ENCODE data around the gene THADA. TPM values are rescaled to one million over a fixed set of nuclear protein-coding genes. Genes with fewer than 3 reads are reported as not detected.

The THADA gene
- total RNA-seq, 2 donors from 2014 or later, result 41.1 to 54.3 TPM

GRCh38 chr2:43269706-43270105 lies 326.1 kb downstream of the THADA start:
- intact Hi-C loops (cut with DNase I), result no loop called here
- Histone ChIP-seq H3K27me3 (replicated peaks; ENCODE audit: insufficient read depth) (no peaks in the 10 kb centered on the region), H3K9me3 (no peaks in the 10 kb centered on the region), H3K4me1 (replicated peaks) (peaks cover 10% of the 10 kb centered on the region), H3K27ac (peak overlapping the region; percentile 64 to 66), H3K36me3 (no peaks in the 10 kb centered on the region), H3K4me3 (no peak overlapping the region)
- TF ChIP-seq POLR2AphosphoS5 (IDR thresholded peaks at IDR 0.05) (peak; percentile 64), POLR2A (IDR thresholded peaks at IDR 0.05) (no peak)
- DNase-seq (ENCODE audit: low spot score), result peak; percentile 73
- WGBS, result 12% methylated on average over 3 of the region's 3 CpGs

- H3K27me3 ChIP-seq (replicated peaks; ENCODE audit: insufficient read depth), result no peaks in the 10 kb centered on the region
- H3K36me3 ChIP-seq, result no peaks in the 10 kb centered on the region
- no peak overlapping the region for H3K4me3 ChIP-seq
- 77% methylated on average over 14 of the region's 14 CpGs for WGBS
- H3K4me1 ChIP-seq (replicated peaks), result peaks cover 10% of the 10 kb centered on the region
- peak overlapping the region; percentile 64 to 66 for H3K27ac ChIP-seq
- TF ChIP-seq CTCF (IDR thresholded peaks at IDR 0.05) (no peak), POLR2AphosphoS5 (IDR thresholded peaks at IDR 0.05) (no peak), POLR2A (IDR thresholded peaks at IDR 0.05) (no peak)
- DNase-seq (ENCODE audit: low spot score), result no peak
- no peaks in the 10 kb centered on the region for H3K9me3 ChIP-seq
- intact Hi-C loops (cut with DNase I), result no loop called here
These were observed 326.7 kb downstream of the THADA start for GRCh38 chr2:43269074-43269572.

GRCh38 chr2:43268066-43268953 lies 327.5 kb downstream of the THADA start:
- Histone ChIP-seq H3K4me1 (replicated peaks) (peaks cover 10% of the 10 kb centered on the region), H3K4me3 (no peak overlapping the region), H3K27ac (peak overlapping the region; percentile 64 to 66), H3K27me3 (replicated peaks; ENCODE audit: insufficient read depth) (no peaks in the 10 kb centered on the region), H3K36me3 (no peaks in the 10 kb centered on the region), H3K9me3 (no peaks in the 10 kb centered on the region)
- DNase-seq (ENCODE audit: low spot score), result no peak
- TF ChIP-seq CTCF (IDR thresholded peaks at IDR 0.05) (no peak), POLR2AphosphoS5 (IDR thresholded peaks at IDR 0.05) (no peak), POLR2A (IDR thresholded peaks at IDR 0.05) (no peak)
- intact Hi-C loops (cut with DNase I), result no loop called here
- WGBS, result 67% methylated on average over 10 of the region's 10 CpGs

GRCh38 chr2:43267381-43267780 lies 328.5 kb downstream of the THADA start:
- Histone ChIP-seq H3K4me1 (replicated peaks) (peaks cover 10% of the 10 kb centered on the region), H3K9me3 (no peaks in the 10 kb centered on the region), H3K36me3 (no peaks in the 10 kb centered on the region), H3K27ac (no peak overlapping the region), H3K27me3 (replicated peaks; ENCODE audit: insufficient read depth) (no peaks in the 10 kb centered on the region), H3K4me3 (no peak overlapping the region)
- no peak for TF ChIP-seq POLR2AphosphoS5 (IDR thresholded peaks at IDR 0.05)
- no peak for TF ChIP-seq CTCF (IDR thresholded peaks at IDR 0.05)
- TF ChIP-seq POLR2A (IDR thresholded peaks at IDR 0.05), result no peak
- 87% methylated on average over 7 of the region's 7 CpGs for WGBS
- no peak for DNase-seq (ENCODE audit: low spot score)
- intact Hi-C loops (cut with DNase I), result no loop called here

GRCh38 chr2:43266711-43267111 lies 329.1 kb downstream of the THADA start:
- Histone ChIP-seq H3K4me3 (no peak overlapping the region), H3K9me3 (no peaks in the 10 kb centered on the region), H3K27me3 (replicated peaks; ENCODE audit: insufficient read depth) (no peaks in the 10 kb centered on the region), H3K36me3 (no peaks in the 10 kb centered on the region), H3K27ac (peak overlapping the region in 1 of 2 donors; percentile 4), H3K4me1 (replicated peaks) (peaks cover 10% of the 10 kb centered on the region)
- no peak for DNase-seq (ENCODE audit: low spot score)
- intact Hi-C loops (cut with DNase I), result no loop called here
- TF ChIP-seq POLR2AphosphoS5 (IDR thresholded peaks at IDR 0.05), result no peak
- 76% methylated on average over 4 of the region's 4 CpGs for WGBS
